GM23338 (cell line): ENCODE measurements around the gene MTAP. TPM values are rescaled to one million over a fixed set of nuclear protein-coding genes. Genes with fewer than 3 reads are reported as not detected.

Experiments
- ATAC-seq: fragments of 200-7000 bp; cut with Tn5 transposase; 3 replicates; pipeline ENCODE4 v1.9.1; 2020
- DNase-seq: peaks from one replicate; pipeline ENCODE4 v3.0.0-alpha.2; 2015; ENCODE audit warnings: low spot score
- H2AFZ ChIP-seq: fragments of 200-600 bp; sonication (generic); 2 replicates; pipeline ENCODE4 v1.8.0; 2016; ENCODE audit warnings: antibody characterized with exemption, mild to moderate bottlenecking, moderate library complexity
- H3F3A ChIP-seq: fragments of 200-600 bp; sonication (generic); replicated peaks from 2 replicates; pipeline ENCODE4 v1.8.0; 2017; ENCODE audit warnings: antibody characterized with exemption, mixed run types, low read depth
- H3K27ac ChIP-seq: fragments of 200-600 bp; sonication (generic); 2 replicates; pipeline ENCODE4 v1.6.1; 2016; ENCODE audit warnings: low read depth
- H3K27me3 ChIP-seq: fragments of 200-600 bp; sonication (generic); 2 replicates; pipeline ENCODE4 v1.8.0; 2016; ENCODE audit warnings: mild to moderate bottlenecking, mixed run types, moderate library complexity; ENCODE audit not compliant: insufficient read depth
- H3K36me3 ChIP-seq: fragments of 200-600 bp; sonication (generic); 2 replicates; pipeline ENCODE4 v1.8.0; 2016; ENCODE audit warnings: mild to moderate bottlenecking; ENCODE audit not compliant: insufficient read depth
- H3K4me1 ChIP-seq: fragments of 200-600 bp; sonication (generic); 2 replicates; pipeline ENCODE4 v1.8.0; 2016; ENCODE audit warnings: mild to moderate bottlenecking, moderate library complexity; ENCODE audit not compliant: insufficient read depth
- H3K4me2 ChIP-seq: fragments of 200-600 bp; sonication (generic); 2 replicates; pipeline ENCODE4 v1.7.1; 2017; ENCODE audit warnings: mixed run types
- H3K4me3 ChIP-seq: fragments of 200-600 bp; sonication (generic); 2 replicates; pipeline ENCODE4 v1.6.1; 2016; ENCODE audit warnings: mixed run types
- H3K79me2 ChIP-seq: fragments of 200-600 bp; sonication (generic); replicated peaks from 2 replicates; pipeline ENCODE4 v1.8.0; 2017; ENCODE audit warnings: mild to moderate bottlenecking; ENCODE audit not compliant: insufficient read depth
- H3K9me2 ChIP-seq: fragments of 200-600 bp; sonication (generic); 2 replicates; pipeline ENCODE4 v1.8.0; 2017; ENCODE audit not compliant: insufficient read depth
- H4K20me1 ChIP-seq: fragments of 200-600 bp; sonication (generic); replicated peaks from 2 replicates; pipeline ENCODE4 v1.8.0; 2017; ENCODE audit warnings: mild to moderate bottlenecking; ENCODE audit not compliant: insufficient read depth
- H3K27ac Mint-ChIP-seq: 2 replicates; pipeline ENCODE4 v1.8.0; 2020; ENCODE audit warnings: inconsistent platforms, mild to moderate bottlenecking, moderate library complexity, mixed read lengths
- H3K27me3 Mint-ChIP-seq: 3 replicates; pipeline ENCODE4 v1.8.0; 2022; ENCODE audit warnings: low read depth, mild to moderate bottlenecking, moderate library complexity, mixed read lengths, inconsistent platforms; ENCODE audit not compliant: insufficient read depth, poor library complexity
- H3K36me3 Mint-ChIP-seq: 3 replicates; pipeline ENCODE4 v1.8.0; 2021; ENCODE audit warnings: low read depth, mild to moderate bottlenecking, inconsistent platforms, moderate library complexity, mixed read lengths
- H3K4me1 Mint-ChIP-seq: 3 replicates; pipeline ENCODE4 v1.8.0; 2020; ENCODE audit warnings: mild to moderate bottlenecking, inconsistent platforms, mixed read lengths
- H3K4me3 Mint-ChIP-seq: 3 replicates; pipeline ENCODE4 v1.8.0; 2021; ENCODE audit warnings: moderate library complexity, mild to moderate bottlenecking, inconsistent platforms, mixed read lengths
- H3K9me3 Mint-ChIP-seq: 3 replicates; pipeline ENCODE4 v1.8.0; 2020; ENCODE audit warnings: moderate library complexity, mild to moderate bottlenecking, inconsistent platforms, mixed read lengths
- CREB1 ChIP-seq: fragments of 250-450 bp; sonication (Bioruptor Pico); IDR thresholded peaks from 2 replicates; pipeline ENCODE4 v1.5.0; 2020; ENCODE audit warnings: low read depth, mild to moderate bottlenecking, moderate library complexity
- CTCF ChIP-seq, 2 experiments: fragments of 200-600 bp in 1 of 2; sonication (generic) in 1 of 2; conservative IDR thresholded peaks; 2 replicates each; pipeline versions ENCODE4 v1.5.1 to v1.6.1; 2016 to 2017; ENCODE audit warnings: antibody characterized with exemption in 2 of 2, low read depth in 2 of 2, mild to moderate bottlenecking in 2 of 2, moderate library complexity in 1 of 2
- ETS1 ChIP-seq: IDR thresholded peaks from 2 replicates; pipeline ENCODE4 v1.6.1; 2016; ENCODE audit warnings: antibody characterized with exemption
- EZH2phosphoT487 ChIP-seq: fragments of 200-600 bp; sonication (generic); IDR thresholded peaks from one replicate; pipeline ENCODE4 v1.8.1; 2018; ENCODE audit warnings: antibody characterized with exemption; ENCODE audit not compliant: unreplicated experiment
- JUNB ChIP-seq: IDR thresholded peaks from one replicate; pipeline ENCODE4 v1.6.1; 2016; ENCODE audit warnings: antibody characterized with exemption; ENCODE audit not compliant: unreplicated experiment
- NANOG ChIP-seq: IDR thresholded peaks from 2 replicates; pipeline ENCODE4 v1.6.1; 2016; ENCODE audit warnings: antibody characterized with exemption, borderline replicate concordance
- POLR2AphosphoS5 ChIP-seq: IDR thresholded peaks from 2 replicates; pipeline ENCODE4 v1.6.1; 2016; ENCODE audit warnings: antibody characterized with exemption, low read depth
- STAT1 ChIP-seq: IDR thresholded peaks from one replicate; pipeline ENCODE4 v1.6.1; 2016; ENCODE audit warnings: antibody characterized with exemption; ENCODE audit not compliant: unreplicated experiment
- ZNF114 ChIP-seq: fragments of 250-450 bp; sonication (Bioruptor Pico); IDR thresholded peaks from 2 replicates; pipeline ENCODE4 v1.5.0; 2020; ENCODE audit warnings: mild to moderate bottlenecking, moderate library complexity
- ZNF331 ChIP-seq: fragments of 250-450 bp; sonication (Bioruptor Pico); IDR thresholded peaks from 2 replicates; pipeline ENCODE4 v1.5.0; 2020; ENCODE audit warnings: low read depth, mild to moderate bottlenecking, moderate library complexity
- polyA plus RNA-seq: library from polyadenylated mRNA; unstranded; fragments of >200 nt; fragmentation: Nextera tagmentation; extraction: Ambion mirVana; gene quantifications from 2 replicates; pipeline ENCODE4 v1.2.1, GENCODE V29; 2016
- total RNA-seq: library from RNA; depleted of rRNA; stranded (reverse); fragments of >200 nt; shearing (Covaris generic); gene quantifications from 2 replicates; pipeline ENCODE4 v1.2.3, GENCODE V29; 2014
- TF ChIP-seq, protein P1 (sequence below): IDR thresholded peaks from one replicate; pipeline ENCODE4 v1.6.1; 2018; ENCODE audit warnings: antibody characterized with exemption; ENCODE audit not compliant: unreplicated experiment
- TF ChIP-seq, protein P2 (sequence below): fragments of 250-450 bp; sonication (Bioruptor Pico); IDR thresholded peaks from 2 replicates; pipeline ENCODE4 v1.5.0; 2020; ENCODE audit warnings: mild to moderate bottlenecking, moderate library complexity

MTAP gene
- total and polyA plus RNA-seq, 2 experiments from 2014 or later, result 61.8 to 70.0 TPM

GRCh38 chr9:21852754-21853153 is 50.3 kb downstream of the MTAP start (continued):
- TF ChIP-seq CTCF (conservative IDR thresholded peaks at IDR 0.05; ENCODE audit: low read depth in 2 of 2) (no peak), JUNB (no peak), ZNF331 (no peak)
- TF ChIP-seq, protein P1, sequence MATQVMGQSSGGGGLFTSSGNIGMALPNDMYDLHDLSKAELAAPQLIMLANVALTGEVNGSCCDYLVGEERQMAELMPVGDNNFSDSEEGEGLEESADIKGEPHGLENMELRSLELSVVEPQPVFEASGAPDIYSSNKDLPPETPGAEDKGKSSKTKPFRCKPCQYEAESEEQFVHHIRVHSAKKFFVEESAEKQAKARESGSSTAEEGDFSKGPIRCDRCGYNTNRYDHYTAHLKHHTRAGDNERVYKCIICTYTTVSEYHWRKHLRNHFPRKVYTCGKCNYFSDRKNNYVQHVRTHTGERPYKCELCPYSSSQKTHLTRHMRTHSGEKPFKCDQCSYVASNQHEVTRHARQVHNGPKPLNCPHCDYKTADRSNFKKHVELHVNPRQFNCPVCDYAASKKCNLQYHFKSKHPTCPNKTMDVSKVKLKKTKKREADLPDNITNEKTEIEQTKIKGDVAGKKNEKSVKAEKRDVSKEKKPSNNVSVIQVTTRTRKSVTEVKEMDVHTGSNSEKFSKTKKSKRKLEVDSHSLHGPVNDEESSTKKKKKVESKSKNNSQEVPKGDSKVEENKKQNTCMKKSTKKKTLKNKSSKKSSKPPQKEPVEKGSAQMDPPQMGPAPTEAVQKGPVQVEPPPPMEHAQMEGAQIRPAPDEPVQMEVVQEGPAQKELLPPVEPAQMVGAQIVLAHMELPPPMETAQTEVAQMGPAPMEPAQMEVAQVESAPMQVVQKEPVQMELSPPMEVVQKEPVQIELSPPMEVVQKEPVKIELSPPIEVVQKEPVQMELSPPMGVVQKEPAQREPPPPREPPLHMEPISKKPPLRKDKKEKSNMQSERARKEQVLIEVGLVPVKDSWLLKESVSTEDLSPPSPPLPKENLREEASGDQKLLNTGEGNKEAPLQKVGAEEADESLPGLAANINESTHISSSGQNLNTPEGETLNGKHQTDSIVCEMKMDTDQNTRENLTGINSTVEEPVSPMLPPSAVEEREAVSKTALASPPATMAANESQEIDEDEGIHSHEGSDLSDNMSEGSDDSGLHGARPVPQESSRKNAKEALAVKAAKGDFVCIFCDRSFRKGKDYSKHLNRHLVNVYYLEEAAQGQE, result no peak

- Mint-ChIP-seq H3K27me3 (peaks cover 8% of the 10 kb centered on the region), H3K36me3 (peaks cover 88% of the 10 kb centered on the region), H3K9me3 (peaks cover 7% of the 10 kb centered on the region; the same call in 1 of the 3 replicates), H3K27ac (no peak overlapping the region), H3K4me1 (no peaks in the 10 kb centered on the region), H3K4me3 (no peak overlapping the region)
- Histone ChIP-seq H3K4me1 (no peaks in the 10 kb centered on the region), H3K27me3 (no peaks in the 10 kb centered on the region), H2AFZ (no peak overlapping the region), H4K20me1 (peaks cover 37% of the 10 kb centered on the region), H3K27ac (no peak overlapping the region), H3K9me2 (no peaks in the 10 kb centered on the region), H3K79me2 (no peaks in the 10 kb centered on the region; the same call in 1 of the 2 replicates), H3K4me2 (no peak overlapping the region), H3K36me3 (peaks cover 36% of the 10 kb centered on the region), H3F3A (0 out of 2 replicates have a peak, but pooled peaks cover 5% of the 10 kb centered on the region), H3K4me3 (no peak overlapping the region)
- ATAC-seq, result no peak
- no peak for DNase-seq
- TF ChIP-seq CREB1 (CRISPR knock-in tag) (no peak), JUNB (no peak), NANOG (no peak), ZNF114 (no peak), POLR2AphosphoS5 (no peak), ETS1 (no peak), STAT1 (no peak), EZH2phosphoT487 (no peak), ZNF331 (no peak)
- TF ChIP-seq, protein P2, sequence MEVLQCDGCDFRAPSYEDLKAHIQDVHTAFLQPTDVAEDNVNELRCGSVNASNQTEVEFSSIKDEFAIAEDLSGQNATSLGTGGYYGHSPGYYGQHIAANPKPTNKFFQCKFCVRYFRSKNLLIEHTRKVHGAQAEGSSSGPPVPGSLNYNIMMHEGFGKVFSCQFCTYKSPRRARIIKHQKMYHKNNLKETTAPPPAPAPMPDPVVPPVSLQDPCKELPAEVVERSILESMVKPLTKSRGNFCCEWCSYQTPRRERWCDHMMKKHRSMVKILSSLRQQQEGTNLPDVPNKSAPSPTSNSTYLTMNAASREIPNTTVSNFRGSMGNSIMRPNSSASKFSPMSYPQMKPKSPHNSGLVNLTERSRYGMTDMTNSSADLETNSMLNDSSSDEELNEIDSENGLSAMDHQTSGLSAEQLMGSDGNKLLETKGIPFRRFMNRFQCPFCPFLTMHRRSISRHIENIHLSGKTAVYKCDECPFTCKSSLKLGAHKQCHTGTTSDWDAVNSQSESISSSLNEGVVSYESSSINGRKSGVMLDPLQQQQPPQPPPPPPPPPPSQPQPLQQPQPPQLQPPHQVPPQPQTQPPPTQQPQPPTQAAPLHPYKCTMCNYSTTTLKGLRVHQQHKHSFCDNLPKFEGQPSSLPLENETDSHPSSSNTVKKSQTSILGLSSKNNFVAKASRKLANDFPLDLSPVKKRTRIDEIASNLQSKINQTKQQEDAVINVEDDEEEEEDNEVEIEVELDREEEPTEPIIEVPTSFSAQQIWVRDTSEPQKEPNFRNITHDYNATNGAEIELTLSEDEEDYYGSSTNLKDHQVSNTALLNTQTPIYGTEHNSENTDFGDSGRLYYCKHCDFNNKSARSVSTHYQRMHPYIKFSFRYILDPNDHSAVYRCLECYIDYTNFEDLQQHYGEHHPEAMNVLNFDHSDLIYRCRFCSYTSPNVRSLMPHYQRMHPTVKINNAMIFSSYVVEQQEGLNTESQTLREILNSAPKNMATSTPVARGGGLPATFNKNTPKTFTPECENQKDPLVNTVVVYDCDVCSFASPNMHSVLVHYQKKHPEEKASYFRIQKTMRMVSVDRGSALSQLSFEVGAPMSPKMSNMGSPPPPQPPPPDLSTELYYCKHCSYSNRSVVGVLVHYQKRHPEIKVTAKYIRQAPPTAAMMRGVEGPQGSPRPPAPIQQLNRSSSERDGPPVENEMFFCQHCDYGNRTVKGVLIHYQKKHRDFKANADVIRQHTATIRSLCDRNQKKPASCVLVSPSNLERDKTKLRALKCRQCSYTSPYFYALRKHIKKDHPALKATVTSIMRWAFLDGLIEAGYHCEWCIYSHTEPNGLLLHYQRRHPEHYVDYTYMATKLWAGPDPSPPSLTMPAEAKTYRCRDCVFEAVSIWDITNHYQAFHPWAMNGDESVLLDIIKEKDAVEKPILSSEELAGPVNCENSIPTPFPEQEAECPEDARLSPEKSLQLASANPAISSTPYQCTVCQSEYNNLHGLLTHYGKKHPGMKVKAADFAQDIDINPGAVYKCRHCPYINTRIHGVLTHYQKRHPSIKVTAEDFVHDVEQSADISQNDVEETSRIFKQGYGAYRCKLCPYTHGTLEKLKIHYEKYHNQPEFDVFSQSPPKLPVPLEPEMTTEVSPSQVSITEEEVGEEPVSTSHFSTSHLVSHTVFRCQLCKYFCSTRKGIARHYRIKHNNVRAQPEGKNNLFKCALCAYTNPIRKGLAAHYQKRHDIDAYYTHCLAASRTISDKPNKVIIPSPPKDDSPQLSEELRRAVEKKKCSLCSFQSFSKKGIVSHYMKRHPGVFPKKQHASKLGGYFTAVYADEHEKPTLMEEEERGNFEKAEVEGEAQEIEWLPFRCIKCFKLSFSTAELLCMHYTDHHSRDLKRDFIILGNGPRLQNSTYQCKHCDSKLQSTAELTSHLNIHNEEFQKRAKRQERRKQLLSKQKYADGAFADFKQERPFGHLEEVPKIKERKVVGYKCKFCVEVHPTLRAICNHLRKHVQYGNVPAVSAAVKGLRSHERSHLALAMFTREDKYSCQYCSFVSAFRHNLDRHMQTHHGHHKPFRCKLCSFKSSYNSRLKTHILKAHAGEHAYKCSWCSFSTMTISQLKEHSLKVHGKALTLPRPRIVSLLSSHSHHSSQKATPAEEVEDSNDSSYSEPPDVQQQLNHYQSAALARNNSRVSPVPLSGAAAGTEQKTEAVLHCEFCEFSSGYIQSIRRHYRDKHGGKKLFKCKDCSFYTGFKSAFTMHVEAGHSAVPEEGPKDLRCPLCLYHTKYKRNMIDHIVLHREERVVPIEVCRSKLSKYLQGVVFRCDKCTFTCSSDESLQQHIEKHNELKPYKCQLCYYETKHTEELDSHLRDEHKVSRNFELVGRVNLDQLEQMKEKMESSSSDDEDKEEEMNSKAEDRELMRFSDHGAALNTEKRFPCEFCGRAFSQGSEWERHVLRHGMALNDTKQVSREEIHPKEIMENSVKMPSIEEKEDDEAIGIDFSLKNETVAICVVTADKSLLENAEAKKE (CRISPR knock-in tag), result no peak
These were observed 51.0 kb downstream of the MTAP start for GRCh38 chr9:21853414-21853813.
